HEK293 (cell line): ENCODE results near the gene NDUFS7.

Experiments
- CTCF ChIA-PET: fragments of 350-600 bp; formaldehyde crosslinking; extraction: SDS; loops from one replicate; lab custom pipeline; 2021; ENCODE audit warnings: antibody characterized with exemption; lab: Yijun Ruan, JAX
- POLR2A ChIA-PET: fragments of 300-600 bp; formaldehyde crosslinking; extraction: SDS; loops from one replicate; lab custom pipeline; 2020; ENCODE audit warnings: antibody characterized with exemption, inconsistent platforms; lab: Yijun Ruan, JAX
- H3K27ac ChIP-seq: fragments of 200-500 bp; sonication (Bioruptor generic); 2 replicates; pipeline ENCODE4 v1.5.1; 2014; ENCODE audit warnings: low read depth, low read length, control low read depth, inconsistent platforms; ENCODE audit errors: extremely low read depth
- H3K36me3 ChIP-seq, 2 experiments: fragments of 200-500 bp in 1 of 2; sonication (Bioruptor generic) in 1 of 2; 1 replicate in 1 of 2; 2 replicates in 1 of 2; pipeline ENCODE4 v1.5.1; 2014 to 2017; ENCODE audit warnings: inconsistent platforms in 2 of 2, low read length in 2 of 2; ENCODE audit not compliant: control insufficient read depth in 2 of 2, insufficient read depth in 1 of 2
- H3K4me1 ChIP-seq: fragments of 200-500 bp; sonication (Bioruptor generic); 2 replicates; pipeline ENCODE4 v1.5.1; 2014; ENCODE audit warnings: mild to moderate bottlenecking, low read length, inconsistent platforms; ENCODE audit not compliant: control insufficient read depth, insufficient read depth
- H3K4me3 ChIP-seq: 2 replicates; pipeline ENCODE4 v1.5.1; 2011; ENCODE audit warnings: low read depth, mild to moderate bottlenecking, control low read depth, low read length, moderate library complexity
- H3K9me3 ChIP-seq: fragments of 200-500 bp; sonication (Bioruptor generic); 2 replicates; pipeline ENCODE4 v1.5.1; 2014; ENCODE audit warnings: low read depth, low read length, inconsistent platforms; ENCODE audit not compliant: control insufficient read depth, insufficient read depth
- BCL11B ChIP-seq: fragments of 450-650 bp; formaldehyde crosslinking; IDR thresholded peaks from 2 replicates; pipeline ENCODE4 v1.5.1; 2016; ENCODE audit warnings: low read depth, missing biosample characterization, missing genetic modification characterization
- EGR2 ChIP-seq: fragments of 450-650 bp; formaldehyde crosslinking; IDR thresholded peaks from 2 replicates; pipeline ENCODE4 v1.5.1; 2016; ENCODE audit warnings: low read depth, missing biosample characterization, missing genetic modification characterization
- KLF16 ChIP-seq: fragments of 450-650 bp; formaldehyde crosslinking; IDR thresholded peaks from 2 replicates; pipeline ENCODE4 v1.5.1; 2017; ENCODE audit warnings: missing biosample characterization, missing genetic modification characterization
- KLF9 ChIP-seq: fragments of 450-650 bp; formaldehyde crosslinking; IDR thresholded peaks from 2 replicates; pipeline ENCODE4 v1.5.1; 2016; ENCODE audit warnings: missing biosample characterization, missing genetic modification characterization, low read depth
- OVOL3 ChIP-seq: fragments of 450-650 bp; formaldehyde crosslinking; IDR thresholded peaks from 2 replicates; pipeline ENCODE4 v1.5.1; 2016; ENCODE audit warnings: missing biosample characterization, missing genetic modification characterization
- SETDB1 ChIP-seq: IDR thresholded peaks from one replicate; pipeline ENCODE4 v1.6.1; 2017; ENCODE audit warnings: mild to moderate bottlenecking, low read length, moderate library complexity, mixed read lengths; ENCODE audit not compliant: insufficient read length
- ZBTB21 ChIP-seq: fragments of 450-650 bp; formaldehyde crosslinking; IDR thresholded peaks from 2 replicates; pipeline ENCODE4 v1.5.1; 2017; ENCODE audit warnings: missing biosample characterization, missing genetic modification characterization
- ZFHX2 ChIP-seq: fragments of 450-650 bp; formaldehyde crosslinking; conservative IDR thresholded peaks from 2 replicates; pipeline ENCODE4 v1.5.1; 2016; ENCODE audit warnings: missing biosample characterization, missing genetic modification characterization
- ZNF23 ChIP-seq: fragments of 450-650 bp; formaldehyde crosslinking; IDR thresholded peaks from 2 replicates; pipeline ENCODE4 v1.5.1; 2016; ENCODE audit warnings: missing biosample characterization, missing genetic modification characterization, borderline replicate concordance
- ZNF311 ChIP-seq: fragments of 450-650 bp; formaldehyde crosslinking; IDR thresholded peaks from 2 replicates; pipeline ENCODE4 v1.5.1; 2017; ENCODE audit warnings: missing biosample characterization, missing genetic modification characterization, borderline replicate concordance
- ZNF354C ChIP-seq: fragments of 450-650 bp; formaldehyde crosslinking; IDR thresholded peaks from 2 replicates; pipeline ENCODE4 v1.5.1; 2016; ENCODE audit warnings: missing biosample characterization, missing genetic modification characterization, low read depth, borderline replicate concordance
- ZNF391 ChIP-seq: fragments of 450-650 bp; formaldehyde crosslinking; IDR thresholded peaks from 2 replicates; pipeline ENCODE4 v1.5.1; 2016; ENCODE audit warnings: low read depth, missing biosample characterization, missing genetic modification characterization, borderline replicate concordance
- ZNF394 ChIP-seq: fragments of 450-650 bp; formaldehyde crosslinking; IDR thresholded peaks from 2 replicates; pipeline ENCODE4 v1.5.1; 2016; ENCODE audit warnings: missing biosample characterization, missing genetic modification characterization, mild to moderate bottlenecking, moderate library complexity, borderline replicate concordance
- ZNF426 ChIP-seq: fragments of 450-650 bp; formaldehyde crosslinking; IDR thresholded peaks from 2 replicates; pipeline ENCODE4 v1.5.1; 2017; ENCODE audit warnings: missing biosample characterization, missing genetic modification characterization, mild to moderate bottlenecking, inconsistent platforms, moderate library complexity
- ZNF521 ChIP-seq: fragments of 450-650 bp; formaldehyde crosslinking; IDR thresholded peaks from 2 replicates; pipeline ENCODE4 v1.5.1; 2017; ENCODE audit warnings: missing biosample characterization, mild to moderate bottlenecking, missing genetic modification characterization
- ZNF76 ChIP-seq: fragments of 450-650 bp; formaldehyde crosslinking; IDR thresholded peaks from 2 replicates; pipeline ENCODE4; 2016; ENCODE audit warnings: low read depth, missing biosample characterization, missing genetic modification characterization, borderline replicate concordance
- TF ChIP-seq, protein P1 (sequence below): fragments of 450-650 bp; formaldehyde crosslinking; IDR thresholded peaks from 2 replicates; pipeline ENCODE4 v1.5.1; 2016; ENCODE audit warnings: missing biosample characterization, missing genetic modification characterization
- TF ChIP-seq, protein P2 (sequence below): fragments of 450-650 bp; formaldehyde crosslinking; IDR thresholded peaks from 2 replicates; pipeline ENCODE4 v1.5.1; 2016; ENCODE audit warnings: missing biosample characterization, missing genetic modification characterization
- TF ChIP-seq, protein P3 (sequence below): fragments of 450-650 bp; formaldehyde crosslinking; IDR thresholded peaks from 2 replicates; pipeline ENCODE4 v1.5.1; 2016; ENCODE audit warnings: missing biosample characterization, missing genetic modification characterization
- TF ChIP-seq, protein P4 (sequence below): fragments of 450-650 bp; formaldehyde crosslinking; IDR thresholded peaks from 2 replicates; pipeline ENCODE4 v1.5.1; 2017; ENCODE audit warnings: missing biosample characterization, missing genetic modification characterization
- TF ChIP-seq, protein P5 (sequence below): fragments of 450-650 bp; formaldehyde crosslinking; IDR thresholded peaks from 2 replicates; pipeline ENCODE4 v1.5.1; 2016; ENCODE audit warnings: missing biosample characterization, missing genetic modification characterization

The NDUFS7 gene

DNA sequence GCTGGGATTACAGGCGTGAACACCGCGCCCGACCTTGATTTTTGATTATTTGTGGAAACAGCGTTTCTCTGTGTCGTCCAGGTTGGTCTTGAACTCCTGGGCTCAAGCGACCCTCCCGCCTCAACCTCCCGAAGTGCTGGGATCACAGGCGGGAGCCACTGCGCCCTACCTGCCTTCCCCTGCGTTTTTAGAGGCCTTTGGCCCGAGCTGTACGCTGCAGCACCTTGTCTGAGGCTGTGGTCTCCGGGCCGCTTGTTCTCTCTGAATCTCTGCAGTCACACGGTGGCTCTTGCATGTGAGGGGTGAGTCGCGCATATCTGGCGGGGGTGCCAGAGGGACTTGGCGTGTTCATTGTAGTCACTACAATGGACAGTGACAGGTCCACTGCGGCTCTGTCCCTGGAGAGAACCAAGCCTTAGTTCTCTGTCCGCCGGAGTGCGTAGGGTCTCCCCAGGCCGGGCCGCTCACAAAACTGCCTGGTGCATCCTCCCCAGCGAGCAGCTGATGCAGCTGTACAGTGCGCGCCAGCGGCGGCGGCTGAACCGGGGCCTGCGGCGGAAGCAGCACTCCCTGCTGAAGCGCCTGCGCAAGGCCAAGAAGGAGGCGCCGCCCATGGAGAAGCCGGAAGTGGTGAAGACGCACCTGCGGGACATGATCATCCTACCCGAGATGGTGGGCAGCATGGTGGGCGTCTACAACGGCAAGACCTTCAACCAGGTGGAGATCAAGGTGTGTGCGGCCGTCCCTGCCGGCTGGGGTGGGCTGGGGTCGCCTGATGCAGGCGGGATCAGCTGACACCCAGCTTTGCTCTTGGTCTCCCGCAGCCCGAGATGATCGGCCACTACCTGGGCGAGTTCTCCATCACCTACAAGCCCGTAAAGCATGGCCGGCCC is 56.1 kb downstream of the NDUFS7 start (continued):
- TF ChIP-seq, protein P1, sequence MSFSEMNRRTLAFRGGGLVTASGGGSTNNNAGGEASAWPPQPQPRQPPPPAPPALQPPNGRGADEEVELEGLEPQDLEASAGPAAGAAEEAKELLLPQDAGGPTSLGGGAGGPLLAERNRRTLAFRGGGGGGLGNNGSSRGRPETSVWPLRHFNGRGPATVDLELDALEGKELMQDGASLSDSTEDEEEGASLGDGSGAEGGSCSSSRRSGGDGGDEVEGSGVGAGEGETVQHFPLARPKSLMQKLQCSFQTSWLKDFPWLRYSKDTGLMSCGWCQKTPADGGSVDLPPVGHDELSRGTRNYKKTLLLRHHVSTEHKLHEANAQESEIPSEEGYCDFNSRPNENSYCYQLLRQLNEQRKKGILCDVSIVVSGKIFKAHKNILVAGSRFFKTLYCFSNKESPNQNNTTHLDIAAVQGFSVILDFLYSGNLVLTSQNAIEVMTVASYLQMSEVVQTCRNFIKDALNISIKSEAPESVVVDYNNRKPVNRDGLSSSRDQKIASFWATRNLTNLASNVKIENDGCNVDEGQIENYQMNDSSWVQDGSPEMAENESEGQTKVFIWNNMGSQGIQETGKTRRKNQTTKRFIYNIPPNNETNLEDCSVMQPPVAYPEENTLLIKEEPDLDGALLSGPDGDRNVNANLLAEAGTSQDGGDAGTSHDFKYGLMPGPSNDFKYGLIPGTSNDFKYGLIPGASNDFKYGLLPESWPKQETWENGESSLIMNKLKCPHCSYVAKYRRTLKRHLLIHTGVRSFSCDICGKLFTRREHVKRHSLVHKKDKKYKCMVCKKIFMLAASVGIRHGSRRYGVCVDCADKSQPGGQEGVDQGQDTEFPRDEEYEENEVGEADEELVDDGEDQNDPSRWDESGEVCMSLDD (tag by site-specific recombination), result 0 out of 2 replicates have a peak, but pooled peaks have one; percentile 13
- TF ChIP-seq BCL11B (tag by site-specific recombination) (0 out of 2 replicates have a peak, but pooled peaks have one; percentile 28), KLF9 (tag by site-specific recombination) (peak; percentile 54), EGR2 (tag by site-specific recombination) (peak; percentile 69)

DNA sequence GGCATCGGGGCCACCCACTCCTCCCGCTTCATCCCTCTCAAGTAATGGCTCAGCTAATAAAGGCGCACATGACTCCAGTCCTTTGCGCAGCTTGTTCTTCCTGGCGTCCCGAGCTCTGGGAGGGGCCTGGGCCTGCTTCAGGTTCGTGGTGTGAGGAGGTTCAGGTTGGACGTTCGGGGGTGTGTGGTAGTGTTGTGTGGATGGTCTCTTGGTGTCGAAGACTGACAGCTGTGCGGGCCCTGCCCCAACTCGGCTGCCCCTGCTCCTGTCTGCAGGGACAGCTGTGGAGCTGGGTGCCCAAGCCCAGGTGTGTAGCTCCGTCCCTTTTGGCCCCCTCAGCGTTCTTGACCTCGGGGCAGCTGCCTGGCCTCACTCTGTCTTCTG is 56.7 kb downstream of the NDUFS7 start:
- Histone ChIP-seq H3K4me3 (no peak overlapping the region; the same call in 1 of the 2 replicates), H3K27ac (peak overlapping the region; percentile 100; the same call in 1 of the 2 replicates), H3K36me3 (peaks cover 15 to 43% of the 10 kb centered on the region in 2 experiments; a peak in 2 of 3 replicates), H3K4me1 (peaks cover 16% of the 10 kb centered on the region), H3K9me3 (no peaks in the 10 kb centered on the region)
- POLR2A ChIA-PET, result interaction anchor here (1.8 kb wide), 1 partner anchor 171 kb away, joined by 7 read pairs; the partner anchor contains the start of gene CIRBP
- CTCF ChIA-PET, result no interaction called here
- TF ChIP-seq ZNF391, result 0 out of 2 replicates have a peak, but pooled peaks have one; percentile 32
- TF ChIP-seq ZNF311 (tag by site-specific recombination), result no peak
- no peak for TF ChIP-seq SETDB1
- TF ChIP-seq ZFHX2 (tag by site-specific recombination), result peak; percentile 25
- TF ChIP-seq ZNF521, result no peak
- TF ChIP-seq, protein P2, sequence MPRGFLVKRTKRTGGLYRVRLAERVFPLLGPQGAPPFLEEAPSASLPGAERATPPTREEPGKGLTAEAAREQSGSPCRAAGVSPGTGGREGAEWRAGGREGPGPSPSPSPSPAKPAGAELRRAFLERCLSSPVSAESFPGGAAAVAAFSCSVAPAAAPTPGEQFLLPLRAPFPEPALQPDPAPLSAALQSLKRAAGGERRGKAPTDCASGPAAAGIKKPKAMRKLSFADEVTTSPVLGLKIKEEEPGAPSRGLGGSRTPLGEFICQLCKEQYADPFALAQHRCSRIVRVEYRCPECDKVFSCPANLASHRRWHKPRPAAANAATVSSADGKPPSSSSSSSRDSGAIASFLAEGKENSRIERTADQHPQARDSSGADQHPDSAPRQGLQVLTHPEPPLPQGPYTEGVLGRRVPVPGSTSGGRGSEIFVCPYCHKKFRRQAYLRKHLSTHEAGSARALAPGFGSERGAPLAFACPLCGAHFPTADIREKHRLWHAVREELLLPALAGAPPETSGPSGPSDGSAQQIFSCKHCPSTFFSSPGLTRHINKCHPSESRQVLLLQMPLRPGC (tag by site-specific recombination), result 0 out of 2 replicates have a peak, but pooled peaks have one; percentile 17
- no peak for TF ChIP-seq ZNF426 (tag by site-specific recombination)
- no peak for TF ChIP-seq KLF16 (tag by site-specific recombination)
- TF ChIP-seq ZNF394 (tag by site-specific recombination), result no peak
- no peak for TF ChIP-seq ZNF354C (tag by site-specific recombination)
- TF ChIP-seq, protein P1 (tag by site-specific recombination), result 0 out of 2 replicates have a peak, but pooled peaks have one; percentile 12
- TF ChIP-seq, protein P3, sequence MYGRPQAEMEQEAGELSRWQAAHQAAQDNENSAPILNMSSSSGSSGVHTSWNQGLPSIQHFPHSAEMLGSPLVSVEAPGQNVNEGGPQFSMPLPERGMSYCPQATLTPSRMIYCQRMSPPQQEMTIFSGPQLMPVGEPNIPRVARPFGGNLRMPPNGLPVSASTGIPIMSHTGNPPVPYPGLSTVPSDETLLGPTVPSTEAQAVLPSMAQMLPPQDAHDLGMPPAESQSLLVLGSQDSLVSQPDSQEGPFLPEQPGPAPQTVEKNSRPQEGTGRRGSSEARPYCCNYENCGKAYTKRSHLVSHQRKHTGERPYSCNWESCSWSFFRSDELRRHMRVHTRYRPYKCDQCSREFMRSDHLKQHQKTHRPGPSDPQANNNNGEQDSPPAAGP (tag by site-specific recombination), result 0 out of 2 replicates have a peak, but pooled peaks have one; percentile 11
- no peak for TF ChIP-seq ZNF23 (tag by site-specific recombination)
- TF ChIP-seq ZNF76, result no peak
- TF ChIP-seq OVOL3, result no peak
- TF ChIP-seq, protein P4, sequence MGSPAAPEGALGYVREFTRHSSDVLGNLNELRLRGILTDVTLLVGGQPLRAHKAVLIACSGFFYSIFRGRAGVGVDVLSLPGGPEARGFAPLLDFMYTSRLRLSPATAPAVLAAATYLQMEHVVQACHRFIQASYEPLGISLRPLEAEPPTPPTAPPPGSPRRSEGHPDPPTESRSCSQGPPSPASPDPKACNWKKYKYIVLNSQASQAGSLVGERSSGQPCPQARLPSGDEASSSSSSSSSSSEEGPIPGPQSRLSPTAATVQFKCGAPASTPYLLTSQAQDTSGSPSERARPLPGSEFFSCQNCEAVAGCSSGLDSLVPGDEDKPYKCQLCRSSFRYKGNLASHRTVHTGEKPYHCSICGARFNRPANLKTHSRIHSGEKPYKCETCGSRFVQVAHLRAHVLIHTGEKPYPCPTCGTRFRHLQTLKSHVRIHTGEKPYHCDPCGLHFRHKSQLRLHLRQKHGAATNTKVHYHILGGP (tag by site-specific recombination), result no peak
- 0 out of 2 replicates have a peak, but pooled peaks have one; percentile 2 for TF ChIP-seq ZBTB21 (tag by site-specific recombination)
- TF ChIP-seq, protein P5, sequence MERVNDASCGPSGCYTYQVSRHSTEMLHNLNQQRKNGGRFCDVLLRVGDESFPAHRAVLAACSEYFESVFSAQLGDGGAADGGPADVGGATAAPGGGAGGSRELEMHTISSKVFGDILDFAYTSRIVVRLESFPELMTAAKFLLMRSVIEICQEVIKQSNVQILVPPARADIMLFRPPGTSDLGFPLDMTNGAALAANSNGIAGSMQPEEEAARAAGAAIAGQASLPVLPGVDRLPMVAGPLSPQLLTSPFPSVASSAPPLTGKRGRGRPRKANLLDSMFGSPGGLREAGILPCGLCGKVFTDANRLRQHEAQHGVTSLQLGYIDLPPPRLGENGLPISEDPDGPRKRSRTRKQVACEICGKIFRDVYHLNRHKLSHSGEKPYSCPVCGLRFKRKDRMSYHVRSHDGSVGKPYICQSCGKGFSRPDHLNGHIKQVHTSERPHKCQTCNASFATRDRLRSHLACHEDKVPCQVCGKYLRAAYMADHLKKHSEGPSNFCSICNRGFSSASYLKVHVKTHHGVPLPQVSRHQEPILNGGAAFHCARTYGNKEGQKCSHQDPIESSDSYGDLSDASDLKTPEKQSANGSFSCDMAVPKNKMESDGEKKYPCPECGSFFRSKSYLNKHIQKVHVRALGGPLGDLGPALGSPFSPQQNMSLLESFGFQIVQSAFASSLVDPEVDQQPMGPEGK (tag by site-specific recombination), result no peak
